Right lobe of liver (tissue), 6 donors: Measurements from ENCODE around the gene CELF4. TPM values are rescaled to one million over a fixed set of nuclear protein-coding genes. Genes with fewer than 3 reads are reported as not detected.

Source experiments
- ATAC-seq, 4 donors: fragments of 200-7000 bp; cut with Tn5 transposase; one replicate each; pipeline ENCODE4 v1.9.1; 2020; ENCODE audit warnings: mild to moderate bottlenecking in 4 of 4, moderate library complexity in 4 of 4
- DNase-seq, 3 donors: peaks; one replicate each; pipeline ENCODE4 v3.0.0-alpha.2; 2020
- H3K27ac ChIP-seq, 3 donors: fragments of 200-600 bp; one replicate each; pipeline ENCODE4 v1.8.0; 2022
- H3K27me3 ChIP-seq, 2 donors: fragments of 200-600 bp; one replicate each; pipeline ENCODE4 v1.8.0; 2022
- H3K36me3 ChIP-seq, 4 donors: fragments of 200-600 bp; sonication (generic) in 1 of 4; one replicate each; pipeline versions ENCODE4 v1.5.1 to v1.8.0; 2017 to 2022; ENCODE audit warnings: control low read depth in 1 of 4
- H3K4me1 ChIP-seq, 4 donors: fragments of 200-600 bp; sonication (generic) in 1 of 4; one replicate each; pipeline versions ENCODE4 v1.5.1 to v1.8.0; 2017 to 2022; ENCODE audit warnings: control low read depth in 1 of 4
- H3K4me3 ChIP-seq, 3 donors: fragments of 200-600 bp; one replicate each; pipeline ENCODE4 v1.8.0; 2022
- H3K9me3 ChIP-seq, 4 donors: fragments of 200-600 bp; sonication (generic) in 1 of 4; one replicate each; pipeline versions ENCODE4 v1.5.1 to v1.8.0; 2017 to 2022; ENCODE audit warnings: control low read depth in 1 of 4
- POLR2A ChIP-seq: fragments of 450-650 bp; IDR thresholded peaks from one replicate; pipeline ENCODE4 v1.6.1; 2017; ENCODE audit warnings: antibody characterized with exemption, mild to moderate bottlenecking
- WGBS: methylation state at CpG from one replicate; pipeline ENCODE4 v1.1.6; 2018; ENCODE audit warnings: low coverage, low lambda C conversion rate; ENCODE audit not compliant: insufficient coverage; ENCODE audit errors: missing lambda C conversion rate; 5-methylcytosine and 5-hydroxymethylcytosine counted together
- intact Hi-C, 2 donors: fragments of 100-400 bp; cut with DNase I; formaldehyde crosslinking; loops; one replicate each; pipeline versions ENCODE4 v1.11.2 to v1.14.1; 2022
- total RNA-seq, 6 experiments: library from RNA; depleted of rRNA in 2 of 6; stranded (reverse); fragments of >200 nt in 2 of 6; fragmentation: NEBNext Ultra II Directional in 3 of 6; extraction: Animal tissue kit (Norgen Biotek cat#: 25700) in 3 of 6; gene quantifications; one replicate each; pipeline versions ENCODE4 v1.1.0 to v1.2.4, GENCODE V29; 2016 to 2023
- TF ChIP-seq, protein P1 (sequence below), 4 donors: fragments of 200-600 bp in 3 of 4; fragments of 450-650 bp in 1 of 4; IDR thresholded peaks; one replicate each; pipeline versions ENCODE4 v1.5.1 to v1.8.0; 2016 to 2022; ENCODE audit warnings: antibody characterized with exemption in 4 of 4, mild to moderate bottlenecking in 2 of 4
- donor health status: DM: no; HTN: yes; CAD: no.
- donor health status: DM: no; HTN: no; CAD: no.
- donor health status: DM: no; HTN: no; CAD: no.
- donor health status: DM: no; HTN: yes; CAD: no.
- donor health status: DM: no; HTN: yes; CAD: no.

The CELF4 gene
- total RNA-seq, 6 experiments from 2014 or later, result 0.06 TPM; not detected in 5

GRCh38 chr18:37294951-37295350 is 270.6 kb downstream of the CELF4 start:
- 31% methylated on average over 3 of the region's 4 CpGs for WGBS
- no peak for TF ChIP-seq POLR2A
- TF ChIP-seq, protein P1, sequence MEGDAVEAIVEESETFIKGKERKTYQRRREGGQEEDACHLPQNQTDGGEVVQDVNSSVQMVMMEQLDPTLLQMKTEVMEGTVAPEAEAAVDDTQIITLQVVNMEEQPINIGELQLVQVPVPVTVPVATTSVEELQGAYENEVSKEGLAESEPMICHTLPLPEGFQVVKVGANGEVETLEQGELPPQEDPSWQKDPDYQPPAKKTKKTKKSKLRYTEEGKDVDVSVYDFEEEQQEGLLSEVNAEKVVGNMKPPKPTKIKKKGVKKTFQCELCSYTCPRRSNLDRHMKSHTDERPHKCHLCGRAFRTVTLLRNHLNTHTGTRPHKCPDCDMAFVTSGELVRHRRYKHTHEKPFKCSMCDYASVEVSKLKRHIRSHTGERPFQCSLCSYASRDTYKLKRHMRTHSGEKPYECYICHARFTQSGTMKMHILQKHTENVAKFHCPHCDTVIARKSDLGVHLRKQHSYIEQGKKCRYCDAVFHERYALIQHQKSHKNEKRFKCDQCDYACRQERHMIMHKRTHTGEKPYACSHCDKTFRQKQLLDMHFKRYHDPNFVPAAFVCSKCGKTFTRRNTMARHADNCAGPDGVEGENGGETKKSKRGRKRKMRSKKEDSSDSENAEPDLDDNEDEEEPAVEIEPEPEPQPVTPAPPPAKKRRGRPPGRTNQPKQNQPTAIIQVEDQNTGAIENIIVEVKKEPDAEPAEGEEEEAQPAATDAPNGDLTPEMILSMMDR (IDR thresholded peaks at IDR 0.05), result no peak
- intact Hi-C loops, result no loop called here
- Histone ChIP-seq H3K9me3 (no peaks in the 10 kb centered on the region), H3K36me3 (no peaks in the 10 kb centered on the region), H3K27ac (no peak overlapping the region), H3K4me1 (peaks cover 0 to 6% (median 2%) of the 10 kb centered on the region in 4 donors), H3K27me3 (no peaks in the 10 kb centered on the region), H3K4me3 (no peak overlapping the region)
- ATAC-seq (no peak), DNase-seq (no peak)

- Histone ChIP-seq H3K4me3 (no peak overlapping the region), H3K27ac (no peak overlapping the region), H3K4me1 (no peaks in the 10 kb centered on the region), H3K27me3 (no peaks in the 10 kb centered on the region), H3K9me3 (no peaks in the 10 kb centered on the region), H3K36me3 (no peaks in the 10 kb centered on the region)
- intact Hi-C loops, result no loop called here
- no peak for ATAC-seq
- TF ChIP-seq POLR2A, result no peak
- TF ChIP-seq, protein P1 (IDR thresholded peaks at IDR 0.05), result no peak
- WGBS, result 55% methylated on average over 3 of the region's 3 CpGs
- DNase-seq, result no peak
Measured at GRCh38 chr18:37293359-37293758, 272.2 kb downstream of the CELF4 start.

- no peaks in the 10 kb centered on the region for H3K4me1 ChIP-seq
- intact Hi-C loops, result no loop called here
- no peaks in the 10 kb centered on the region for H3K36me3 ChIP-seq
- H3K27ac ChIP-seq, result no peak overlapping the region
- H3K4me3 ChIP-seq, result no peak overlapping the region
- no peak for ATAC-seq
- TF ChIP-seq, protein P1 (IDR thresholded peaks at IDR 0.05), result no peak
- TF ChIP-seq POLR2A, result no peak
- WGBS, result 50% methylated on average over 2 of the region's 6 CpGs
- no peaks in the 10 kb centered on the region for H3K27me3 ChIP-seq
- no peak for DNase-seq
- H3K9me3 ChIP-seq, result no peaks in the 10 kb centered on the region
Measured at GRCh38 chr18:37289423-37289822, 276.2 kb downstream of the CELF4 start.

DNA sequence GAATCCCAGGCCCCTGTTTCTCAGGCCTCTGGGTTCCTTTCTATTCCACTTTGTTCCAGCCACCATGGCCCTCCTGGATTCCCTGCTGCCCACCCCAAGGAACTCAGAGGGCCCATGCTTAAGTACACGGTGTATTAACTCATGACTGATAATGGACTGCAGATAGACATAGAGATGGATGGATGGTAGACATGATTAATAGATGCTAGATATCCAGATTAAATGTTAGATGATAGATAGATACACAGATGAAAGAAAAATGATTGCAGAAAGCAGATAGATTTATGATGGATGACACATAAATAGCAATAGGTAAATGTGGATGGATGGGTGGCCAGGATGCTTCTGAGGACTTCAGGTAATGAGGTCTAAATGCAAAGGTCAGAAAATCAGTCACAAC is 278.0 kb downstream of the CELF4 start:
- TF ChIP-seq, protein P1 (IDR thresholded peaks at IDR 0.05), result no peak
- no peak for TF ChIP-seq POLR2A
- H3K27me3 ChIP-seq, result no peaks in the 10 kb centered on the region
- no peaks in the 10 kb centered on the region for H3K4me1 ChIP-seq
- DNase-seq (no peak), ATAC-seq (no peak)
- H3K4me3 ChIP-seq, result no peak overlapping the region
- H3K36me3 ChIP-seq, result no peaks in the 10 kb centered on the region
- intact Hi-C loops, result no loop called here
- WGBS, result 32% methylated on average over 1 of the region's 1 CpG
- no peaks in the 10 kb centered on the region for H3K9me3 ChIP-seq
- no peak overlapping the region for H3K27ac ChIP-seq

DNA sequence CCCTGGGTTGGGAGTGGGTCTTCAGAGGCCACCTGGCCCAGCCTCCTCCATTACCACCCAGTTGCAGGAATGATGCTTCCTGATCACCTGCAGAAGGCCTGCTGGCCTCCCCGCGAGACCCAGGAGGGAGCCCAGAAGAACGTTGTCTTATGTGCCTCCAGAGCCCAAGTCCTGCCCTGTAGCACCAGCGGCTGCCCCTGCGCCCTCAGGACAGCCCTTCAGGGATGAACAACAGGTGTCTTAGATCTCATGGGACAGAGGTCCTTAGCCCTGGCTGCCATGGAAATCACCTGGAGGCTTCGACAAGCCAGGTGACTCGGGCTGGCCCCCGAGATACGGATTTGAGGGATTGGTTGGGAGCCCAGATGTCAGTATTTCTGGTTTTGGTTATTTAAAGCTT is 278.8 kb downstream of the CELF4 start:
- no peak for DNase-seq
- 49% methylated on average over 4 of the region's 9 CpGs for WGBS
- Histone ChIP-seq H3K27ac (no peak overlapping the region), H3K36me3 (no peaks in the 10 kb centered on the region), H3K27me3 (no peaks in the 10 kb centered on the region), H3K9me3 (no peaks in the 10 kb centered on the region), H3K4me1 (no peaks in the 10 kb centered on the region), H3K4me3 (no peak overlapping the region)
- no peak for ATAC-seq
- intact Hi-C loops, result no loop called here
- TF ChIP-seq, protein P1 (IDR thresholded peaks at IDR 0.05), result no peak
- no peak for TF ChIP-seq POLR2A
